AG10803 (cell line): Measurements from ENCODE around the gene TBC1D23.

Experiments
- DNase-seq: peaks from one replicate; pipeline ENCODE4 v3.0.0; 2010; ENCODE audit warnings: low read depth
- H3K4me3 ChIP-seq: 2 replicates; pipeline ENCODE4 v1.5.1; 2011; ENCODE audit warnings: mild to moderate bottlenecking, low read length, control low read depth
- CTCF ChIP-seq: conservative IDR thresholded peaks from 2 replicates; pipeline ENCODE4 v1.5.1; 2011; ENCODE audit warnings: mild to moderate bottlenecking, low read length, control low read depth, inconsistent platforms

TBC1D23 gene

GRCh38 chr3:100299016-100299415, 38.2 kb downstream of the TBC1D23 start:
- DNase-seq, result no peak
- H3K4me3 ChIP-seq, result no peak overlapping the region
- no peak for TF ChIP-seq CTCF

GRCh38 chr3:100306695-100307094, 45.9 kb downstream of the TBC1D23 start:
- DNase-seq, result no peak
- no peak overlapping the region for H3K4me3 ChIP-seq
- TF ChIP-seq CTCF, result no peak

GRCh38 chr3:100310355-100310965, 49.7 kb downstream of the TBC1D23 start:
- no peak overlapping the region for H3K4me3 ChIP-seq
- DNase-seq, result no peak
- no peak for TF ChIP-seq CTCF

- no peak for DNase-seq
- H3K4me3 ChIP-seq, result no peak overlapping the region
- TF ChIP-seq CTCF, result no peak
Observed at GRCh38 chr3:100311011-100311410, 50.2 kb downstream of the TBC1D23 start.

GRCh38 chr3:100316641-100317069, 55.9 kb downstream of the TBC1D23 start:
- peak; percentile 73 for DNase-seq
- H3K4me3 ChIP-seq, result no peak overlapping the region
- peak; percentile 80 for TF ChIP-seq CTCF

- no peak for TF ChIP-seq CTCF
- DNase-seq, result no peak
- no peak overlapping the region for H3K4me3 ChIP-seq
Observed at GRCh38 chr3:100317912-100318311, 57.1 kb downstream of the TBC1D23 start.

GRCh38 chr3:100319951-100320350, 59.2 kb downstream of the TBC1D23 start:
- no peak for TF ChIP-seq CTCF
- DNase-seq, result no peak
- no peak overlapping the region for H3K4me3 ChIP-seq
